HG02885 (cell line): Measurements from ENCODE around the gene KRTAP10-1.
"Not testable (repeated sequence)": the region's sequence is repeated elsewhere in the genome, so short reads cannot be mapped to it uniquely, and the experiment has no call there.

Experiments
- ATAC-seq: cut with Tn5 transposase; IDR thresholded peaks from one replicate; pipeline ENCODE4 v1.9.1; 2021; ENCODE audit warnings: mild to moderate bottlenecking; ENCODE audit not compliant: unreplicated experiment, poor library complexity

KRTAP10-1 gene

DNA sequence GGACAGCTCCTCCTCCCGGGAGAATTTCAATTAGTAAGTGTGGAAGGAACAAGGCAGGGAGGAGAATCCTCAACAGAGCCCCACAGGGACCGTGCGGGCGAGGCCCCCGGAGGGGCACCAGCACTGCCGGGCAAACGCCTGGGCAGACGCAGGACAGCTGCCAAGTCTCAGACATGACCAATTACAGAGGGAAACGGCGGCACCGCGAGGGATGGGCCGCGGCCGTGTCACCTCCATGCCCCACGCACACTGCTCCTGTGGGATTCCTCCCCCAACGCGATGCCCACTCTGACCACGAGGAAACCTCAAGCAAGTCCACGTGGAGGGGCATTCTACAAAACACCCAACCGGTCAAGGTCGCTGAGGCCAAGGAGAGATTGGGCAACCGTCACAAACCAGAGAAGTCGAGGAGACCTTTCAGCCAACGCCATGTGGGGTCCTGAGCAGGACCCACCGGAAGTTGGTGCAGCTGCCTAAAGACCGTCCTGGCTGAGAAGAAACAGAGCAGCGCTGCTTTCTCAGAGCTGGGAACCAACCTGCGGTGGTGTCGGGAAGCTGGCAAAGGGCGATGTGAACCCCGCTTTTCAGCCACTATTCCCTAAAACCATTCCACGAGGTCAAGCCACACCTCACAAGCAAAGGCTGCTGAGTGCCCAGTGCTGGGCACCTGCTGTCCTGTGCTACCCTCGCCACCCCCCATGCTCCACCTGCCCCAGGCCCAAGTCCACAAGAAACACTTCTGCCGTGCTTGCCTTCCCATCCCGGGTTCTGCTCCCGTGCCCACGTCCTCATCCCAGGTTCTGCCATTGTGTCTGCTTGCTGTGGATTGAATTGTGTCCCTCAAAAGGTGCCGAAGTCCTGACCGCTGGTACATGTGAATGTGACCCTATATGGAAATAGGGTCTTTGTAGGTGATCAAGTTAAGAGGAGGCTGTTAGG is 32.1 kb upstream of the KRTAP10-1 start:
- ATAC-seq: no peak

DNA sequence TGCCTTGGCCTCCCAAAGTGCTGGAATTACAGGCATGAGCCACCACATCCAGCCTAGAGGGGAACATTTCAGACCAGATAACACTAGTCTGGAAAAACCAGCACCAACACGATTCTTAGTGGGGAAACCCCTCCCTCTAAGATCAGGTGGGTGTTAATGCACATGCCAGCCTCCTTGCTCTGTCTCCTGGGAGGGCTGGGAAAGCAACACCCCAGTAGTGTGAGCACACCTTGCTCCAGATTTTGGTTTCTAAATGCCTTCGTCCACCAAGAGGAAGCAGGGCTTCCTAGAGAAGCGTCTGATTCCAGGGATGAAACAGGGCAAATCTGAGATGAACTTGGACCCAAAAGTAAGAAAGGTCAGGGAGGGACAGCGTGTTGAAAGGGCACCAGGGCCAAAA is 31.3 kb upstream of the KRTAP10-1 start:
- no peak for ATAC-seq

DNA sequence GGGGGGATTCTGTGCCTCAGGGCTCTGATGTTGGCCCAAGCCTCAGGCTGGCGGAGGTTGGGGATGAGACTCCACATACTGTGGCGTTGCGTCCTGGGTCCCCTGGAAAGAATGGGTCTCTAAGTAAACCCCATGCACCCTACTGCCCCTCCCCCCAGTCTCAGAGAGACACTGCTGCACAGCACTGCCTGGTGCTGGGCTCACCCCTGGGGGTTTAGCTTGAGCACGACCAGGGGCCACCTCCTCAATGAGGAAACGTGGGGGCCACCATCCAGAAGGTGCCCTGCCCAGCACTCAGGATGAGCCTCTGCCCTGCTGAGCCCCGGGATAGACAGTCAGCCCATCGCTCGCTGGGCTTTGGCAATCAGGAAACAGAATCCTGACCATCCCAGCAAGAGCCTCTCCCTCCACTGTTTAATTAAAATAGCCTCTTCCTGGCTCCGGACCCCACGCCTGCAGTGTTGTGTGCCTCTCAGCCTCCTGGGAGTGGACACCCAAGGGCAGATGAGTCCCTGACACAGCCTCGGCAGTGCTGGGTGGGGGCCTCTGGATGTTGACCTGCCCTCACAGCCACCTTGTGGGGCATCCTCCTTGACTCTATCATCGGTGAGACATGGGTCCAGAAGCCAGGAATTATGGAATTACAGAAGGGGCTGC is 30.0 kb upstream of the KRTAP10-1 start:
- no peak for ATAC-seq

DNA sequence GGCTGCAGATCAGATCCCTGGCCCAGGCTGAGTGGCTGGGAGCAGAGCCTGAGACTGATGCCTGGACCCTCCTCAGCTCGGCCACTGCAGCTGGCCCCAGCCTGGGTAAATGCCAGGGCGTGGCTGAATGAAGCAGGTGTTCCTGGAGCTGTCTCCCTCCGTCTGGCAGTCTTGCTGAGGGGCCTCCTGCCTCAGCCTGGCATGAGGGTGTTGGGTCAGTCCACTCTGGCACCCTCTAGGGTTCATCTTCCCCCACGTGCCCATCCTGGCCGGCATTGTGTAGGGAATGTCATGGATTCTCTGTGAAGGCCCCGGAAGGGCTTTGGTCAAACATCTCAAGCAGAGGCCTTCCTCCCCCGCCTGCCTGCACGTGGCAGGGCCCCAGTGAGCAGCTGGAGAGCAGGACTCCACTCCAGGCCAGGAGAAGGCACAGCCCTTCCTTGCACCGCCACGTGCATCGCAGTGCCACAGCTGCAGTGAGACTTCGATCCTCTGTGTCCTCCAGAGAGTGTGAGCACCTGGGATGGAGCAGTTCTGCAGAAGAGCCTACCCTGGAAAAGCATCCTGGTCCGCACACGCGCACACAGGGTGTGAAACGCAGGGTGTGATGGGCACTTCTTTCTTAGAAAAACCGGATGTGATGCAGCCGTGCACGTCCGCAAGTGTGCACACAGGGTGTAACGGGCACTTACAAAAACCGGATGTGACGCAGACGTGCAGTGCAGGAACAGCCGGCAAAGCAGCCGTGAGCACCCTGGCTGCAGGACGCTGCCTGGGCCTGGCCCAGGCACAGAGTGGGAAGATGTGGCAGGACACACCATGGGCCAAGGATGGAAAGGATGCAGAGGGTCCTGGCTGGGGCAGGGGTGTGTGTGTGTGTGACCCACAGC is 28.9 kb upstream of the KRTAP10-1 start:
- ATAC-seq: no peak

DNA sequence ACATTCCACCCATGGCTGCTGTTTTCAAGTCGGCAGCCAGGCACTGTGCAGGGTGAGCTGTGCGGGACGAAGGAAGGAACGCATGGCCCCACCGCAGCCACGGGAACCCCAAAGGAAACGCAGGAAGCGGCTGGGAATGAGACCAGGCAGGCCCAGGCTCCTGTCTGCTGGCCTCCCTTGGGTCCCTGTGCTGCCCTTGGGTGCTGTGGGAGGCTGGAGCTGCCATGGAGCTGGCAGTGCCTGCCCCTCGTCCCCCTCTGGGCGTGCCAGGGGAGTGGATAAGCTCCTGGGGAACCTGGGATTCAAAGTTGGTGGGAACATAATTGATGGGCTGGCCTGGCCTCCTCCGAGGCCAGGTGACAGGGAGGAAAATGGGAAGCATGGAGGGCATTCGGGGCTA is 28.3 kb upstream of the KRTAP10-1 start:
- no peak for ATAC-seq

DNA sequence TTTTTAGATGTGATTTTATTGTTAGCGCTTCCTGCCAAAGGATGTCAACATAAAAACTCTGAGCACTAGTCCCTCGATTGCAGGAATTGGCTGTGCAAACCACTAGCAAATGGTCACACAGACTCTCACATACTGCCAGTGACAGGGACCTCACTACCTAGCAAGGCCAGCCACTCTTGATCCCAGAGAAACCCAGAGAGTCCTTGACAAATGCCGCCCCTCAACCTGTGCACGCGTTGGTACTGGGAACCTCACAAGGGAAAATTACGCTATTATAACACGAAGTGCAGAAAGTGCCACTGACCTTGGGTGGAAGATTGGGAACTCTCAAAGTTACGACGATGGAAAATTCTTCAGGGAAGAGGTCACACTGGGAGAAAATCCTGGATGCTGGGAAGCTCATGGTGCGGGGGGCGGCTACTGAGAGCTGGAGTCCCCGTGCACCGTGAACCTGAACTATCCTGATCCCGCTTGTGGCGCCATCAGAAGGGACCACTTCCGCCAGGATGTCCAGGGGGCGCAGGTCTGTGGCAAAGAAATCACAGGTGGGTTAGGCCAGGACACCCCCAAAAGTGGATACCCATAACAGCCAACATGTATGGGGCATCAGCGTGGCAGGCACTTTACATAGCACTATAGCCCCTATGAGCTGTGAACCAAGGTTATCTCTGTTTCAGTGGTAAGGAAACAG is 27.6 kb upstream of the KRTAP10-1 start:
- ATAC-seq: no peak

DNA sequence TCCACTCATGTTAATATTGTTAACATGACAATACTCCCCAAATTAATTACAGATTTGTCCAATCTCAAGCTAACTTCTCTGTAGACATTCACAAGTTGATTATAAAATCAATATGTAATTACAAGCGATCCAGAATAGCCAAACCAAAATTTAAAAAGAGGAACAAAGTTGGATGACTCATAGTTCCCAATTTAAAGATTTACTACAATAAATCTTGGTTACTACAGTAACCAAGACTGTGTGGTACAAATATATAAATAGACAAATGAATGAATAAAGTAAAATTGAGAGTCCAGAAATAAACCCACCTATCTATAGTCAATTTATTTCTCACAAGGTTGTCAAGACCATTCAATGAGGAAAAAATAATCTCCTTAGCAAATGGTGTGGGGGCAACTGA is 26.4 kb upstream of the KRTAP10-1 start:
- ATAC-seq: no peak

DNA sequence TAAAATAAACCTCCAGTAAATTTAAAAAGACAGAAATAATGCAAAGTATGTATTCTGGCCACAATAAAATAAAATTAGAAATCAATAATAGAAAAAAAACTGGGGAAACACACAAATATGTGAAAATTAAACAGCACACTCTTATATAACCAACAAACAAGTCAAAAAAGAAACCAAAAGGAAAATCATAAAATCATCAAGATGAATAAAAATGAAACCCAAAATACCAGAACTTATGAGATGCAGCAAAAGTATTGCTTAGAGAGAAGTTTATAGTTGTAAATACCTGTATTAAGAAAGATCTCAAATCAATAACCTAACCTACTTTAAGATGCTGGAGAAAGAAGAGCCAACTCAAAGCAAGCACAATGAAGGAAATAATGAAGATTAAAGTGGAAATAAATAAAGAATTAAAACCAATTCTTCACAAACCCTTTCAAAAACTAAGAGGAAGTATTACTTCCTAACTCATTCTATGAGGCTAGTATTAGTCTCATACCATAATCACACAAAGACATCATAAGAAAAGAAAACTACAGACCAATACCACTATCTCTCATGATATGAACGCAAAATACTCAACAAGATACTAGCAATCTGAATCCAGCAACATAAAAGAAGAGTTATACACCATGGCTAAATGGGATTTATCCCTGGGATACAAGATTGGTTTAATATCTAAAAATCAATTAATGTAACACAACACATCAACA is 25.0 kb upstream of the KRTAP10-1 start:
- no peak for ATAC-seq

DNA sequence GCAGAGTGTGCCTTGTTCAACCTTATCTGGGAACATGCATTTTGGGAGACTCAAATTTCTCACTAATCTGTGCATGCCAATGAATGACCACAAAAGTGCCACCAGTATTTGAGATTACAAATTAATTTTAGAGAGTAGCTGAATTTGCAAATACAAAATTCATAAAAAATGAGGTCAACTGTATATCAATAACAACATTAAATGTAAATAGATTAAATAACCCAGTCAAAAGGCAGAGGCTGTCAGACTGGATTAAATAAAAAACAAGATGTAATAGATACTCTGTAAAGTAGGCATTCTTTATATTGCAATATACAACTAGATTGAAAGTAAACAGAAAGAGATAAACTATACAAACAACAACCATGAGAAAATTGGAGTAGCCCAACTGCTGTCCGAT is 24.1 kb upstream of the KRTAP10-1 start:
- ATAC-seq: no peak

DNA sequence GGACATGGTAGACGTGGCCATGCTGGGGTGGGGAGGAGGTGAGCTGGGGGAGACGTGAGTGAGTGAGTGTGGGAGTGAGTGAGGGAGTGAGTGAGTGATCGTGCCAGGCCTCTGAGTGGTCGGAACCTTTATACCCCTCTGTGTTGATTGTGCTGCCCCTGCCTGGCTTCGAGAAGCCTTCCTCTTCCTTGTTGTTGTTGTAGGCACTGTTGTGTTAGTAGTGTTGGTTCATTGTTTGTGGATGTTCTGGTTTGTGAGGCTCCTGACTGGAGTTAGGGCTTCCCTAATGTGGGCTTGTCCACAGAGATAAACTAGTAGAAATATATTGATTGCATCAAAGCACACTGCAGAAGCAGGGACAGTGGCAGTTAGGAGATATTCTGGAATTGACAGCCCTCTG is 18.7 kb upstream of the KRTAP10-1 start, which contains the start of gene KRTAP10-3:
KRTAP10-3 (minus strand) TSS at position 101 of the 400 bp plus-strand sequence; CDS start at position 21, 80 bp downstream.
- ATAC-seq: no peak

DNA sequence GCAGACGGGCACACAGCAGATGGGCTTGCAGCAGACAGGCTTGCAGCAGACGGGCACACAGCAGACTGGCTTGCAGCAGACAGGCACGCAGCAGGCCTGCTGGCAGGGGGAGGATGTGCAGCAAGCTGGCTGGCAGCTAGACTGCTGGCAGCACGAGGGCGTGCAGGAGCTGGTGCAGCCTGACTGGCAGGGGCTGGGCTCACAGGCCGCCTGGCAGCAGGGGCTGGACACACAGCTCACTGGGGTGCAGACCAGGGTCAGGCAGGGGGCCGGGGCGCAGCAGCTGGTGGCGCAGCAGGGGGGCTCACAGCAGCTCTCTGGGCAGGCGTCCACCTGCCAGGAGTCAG is 18.3 kb upstream of the KRTAP10-1 start:
- ATAC-seq: not testable (repeated sequence)

DNA sequence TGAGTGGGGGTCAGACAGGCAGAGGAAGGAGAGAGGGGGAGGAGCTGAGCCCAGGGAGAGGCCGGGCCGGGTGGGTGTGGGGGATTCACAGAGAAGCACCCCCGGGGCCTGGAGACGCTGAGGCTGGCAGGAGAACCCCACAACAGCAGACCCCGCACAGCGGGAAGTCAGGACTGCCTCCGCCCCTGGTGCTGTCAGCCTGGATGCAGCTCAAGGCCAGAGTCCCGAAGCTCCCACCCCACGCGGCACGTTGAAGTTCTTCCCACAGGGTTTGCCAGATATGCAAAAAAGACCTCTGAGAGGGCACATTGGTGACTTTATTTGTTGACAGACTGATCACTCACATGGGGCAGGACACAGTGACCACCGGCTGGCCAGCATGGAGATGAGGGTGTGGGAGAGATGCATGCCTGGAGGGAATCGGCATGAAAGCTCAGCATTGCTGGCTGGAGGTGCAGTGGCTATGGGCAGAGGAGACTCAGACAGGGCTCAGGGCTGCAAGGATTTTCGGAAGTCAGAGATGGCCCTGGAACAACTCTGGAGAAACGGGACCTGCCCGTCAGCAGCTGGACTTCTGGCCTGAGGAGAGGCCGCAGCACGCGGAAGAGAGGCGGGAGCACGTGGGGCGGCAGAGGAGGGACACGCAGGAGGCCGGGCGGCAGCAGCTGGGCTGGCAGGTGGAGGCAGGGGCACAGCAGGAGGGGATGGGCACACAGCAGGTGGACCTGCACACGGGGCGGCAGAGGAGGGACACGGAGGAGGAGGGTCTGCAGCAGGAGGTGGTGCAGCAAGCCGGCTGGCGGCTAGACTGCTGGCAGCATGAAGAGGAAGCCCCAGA is 17.7 kb upstream of the KRTAP10-1 start:
- ATAC-seq: no peak

DNA sequence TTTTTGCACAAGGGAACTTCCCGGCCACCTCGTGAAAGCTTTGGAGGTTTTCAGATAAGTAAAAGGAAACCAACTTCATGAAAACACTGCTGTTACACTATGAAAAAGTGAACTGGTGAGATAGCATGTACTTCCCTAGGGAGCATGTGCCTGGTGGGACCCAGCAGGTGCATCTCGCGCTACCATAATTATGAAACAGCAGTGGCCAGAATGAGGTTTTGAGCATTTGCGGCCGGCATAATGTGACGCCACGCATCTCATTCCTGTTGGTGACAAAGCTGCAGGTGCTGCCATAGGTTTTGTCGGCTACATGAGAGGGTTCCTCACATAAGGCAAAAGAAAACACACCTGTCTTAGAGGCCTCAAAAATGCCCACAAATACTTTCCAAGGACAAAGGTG is 16.9 kb upstream of the KRTAP10-1 start:
- no peak for ATAC-seq

DNA sequence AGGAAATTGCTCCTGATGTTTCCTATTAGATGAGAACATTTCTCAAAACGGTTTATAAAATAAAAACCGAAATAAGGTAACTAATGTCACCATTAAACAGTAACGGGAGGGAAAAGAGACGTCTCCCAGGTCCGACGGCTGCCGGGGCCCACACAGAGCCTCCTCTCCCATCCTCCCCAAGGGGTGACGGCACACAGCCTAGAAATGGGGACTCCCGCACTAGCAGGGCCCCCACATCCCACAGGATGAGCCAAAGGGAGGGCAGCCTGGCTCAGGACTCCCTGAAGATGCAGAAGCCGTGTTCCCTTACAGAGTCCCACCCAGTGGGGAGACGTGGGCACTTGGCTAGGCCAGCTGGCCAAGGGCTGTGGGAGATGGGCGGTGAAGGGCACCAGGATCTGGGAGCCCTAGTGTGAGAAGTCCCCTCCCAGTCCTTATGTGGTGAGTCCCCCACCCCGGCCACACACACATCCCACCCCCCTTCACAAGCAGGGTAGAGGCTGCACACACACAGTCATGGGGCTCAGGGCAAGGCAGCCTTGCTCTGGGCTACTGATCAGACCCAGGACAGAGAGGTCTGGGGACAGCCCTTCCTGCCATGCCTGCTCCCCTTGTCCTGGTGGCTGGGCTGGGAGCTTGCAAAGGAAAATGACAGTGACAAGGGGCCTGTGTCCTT is 15.3 kb upstream of the KRTAP10-1 start:
- no peak for ATAC-seq

DNA sequence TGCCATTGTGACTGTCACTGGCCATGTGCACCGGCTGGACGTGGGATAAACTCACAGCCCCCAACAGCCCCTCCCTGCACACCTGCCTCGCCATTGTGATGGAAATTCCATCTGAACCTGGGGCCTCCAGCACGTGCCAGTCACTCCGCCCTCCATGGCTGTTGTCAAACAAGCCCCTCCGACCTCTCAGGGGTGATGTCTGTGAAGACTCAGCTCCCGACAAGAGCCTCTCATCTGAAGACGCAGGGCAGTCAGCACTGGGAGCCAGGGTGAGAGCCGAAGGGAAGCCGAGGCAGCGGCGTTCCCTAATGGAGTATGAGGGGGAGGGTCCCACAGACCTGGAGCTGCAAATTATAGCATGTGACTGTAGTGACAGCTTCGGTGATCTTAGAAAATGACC is 12.7 kb upstream of the KRTAP10-1 start:
- ATAC-seq: no peak

DNA sequence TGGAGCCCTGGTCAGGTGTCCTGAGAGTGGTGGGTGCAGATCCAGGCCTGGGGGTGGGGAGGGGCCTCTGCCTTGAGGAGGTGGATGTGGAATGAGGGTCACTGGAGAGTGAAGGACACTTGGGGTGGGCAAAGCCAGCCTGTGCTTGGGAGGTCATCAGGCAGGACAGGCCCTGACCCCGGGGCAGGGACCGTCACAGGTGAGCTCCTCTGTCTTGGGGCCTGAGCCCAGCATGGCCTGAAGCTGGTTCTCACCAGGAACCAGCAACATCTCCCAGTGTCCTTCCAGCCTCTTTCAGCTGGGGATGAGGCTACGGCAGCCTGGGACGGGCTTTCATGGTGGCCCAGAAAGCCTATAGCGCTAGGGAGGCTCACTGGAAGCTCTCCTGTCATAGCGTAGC is 12.1 kb upstream of the KRTAP10-1 start:
- no peak for ATAC-seq

DNA sequence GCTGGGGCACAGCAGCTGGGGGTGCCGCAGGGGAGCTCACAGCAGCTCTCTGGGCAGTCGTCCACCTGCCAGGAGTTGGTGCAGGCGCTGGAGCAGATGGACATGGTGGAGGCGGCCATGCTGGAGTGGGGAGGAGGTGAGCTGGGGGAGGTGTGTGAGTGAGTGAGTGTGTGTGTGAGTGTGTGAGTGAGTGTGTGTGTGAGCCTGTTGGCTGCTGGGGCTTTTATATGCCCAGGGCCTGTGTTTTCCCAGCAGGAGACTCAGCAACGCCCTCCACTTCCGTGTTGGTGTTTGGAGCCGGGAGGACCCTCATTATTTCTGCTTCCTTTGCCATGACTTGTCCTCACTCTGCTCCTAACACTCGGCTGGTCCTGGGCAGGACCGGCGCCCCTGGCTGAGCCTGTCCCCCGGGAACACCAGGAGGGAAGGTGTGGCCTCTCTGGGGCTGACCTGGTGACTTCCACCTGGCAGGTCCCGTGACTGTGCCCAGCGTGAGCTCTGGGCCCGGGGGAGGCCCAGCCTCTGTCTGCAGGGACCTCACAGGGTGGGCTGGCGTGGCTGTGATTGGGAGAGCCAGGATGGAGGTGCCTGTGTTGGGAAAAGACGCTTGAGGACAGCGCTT is 11.5 kb upstream of the KRTAP10-1 start, which contains the start of gene KRTAP10-2:
KRTAP10-2 (minus strand) TSS at position 166 of the 622 bp plus-strand sequence; CDS start at position 119, 47 bp downstream.
- no peak for ATAC-seq

DNA sequence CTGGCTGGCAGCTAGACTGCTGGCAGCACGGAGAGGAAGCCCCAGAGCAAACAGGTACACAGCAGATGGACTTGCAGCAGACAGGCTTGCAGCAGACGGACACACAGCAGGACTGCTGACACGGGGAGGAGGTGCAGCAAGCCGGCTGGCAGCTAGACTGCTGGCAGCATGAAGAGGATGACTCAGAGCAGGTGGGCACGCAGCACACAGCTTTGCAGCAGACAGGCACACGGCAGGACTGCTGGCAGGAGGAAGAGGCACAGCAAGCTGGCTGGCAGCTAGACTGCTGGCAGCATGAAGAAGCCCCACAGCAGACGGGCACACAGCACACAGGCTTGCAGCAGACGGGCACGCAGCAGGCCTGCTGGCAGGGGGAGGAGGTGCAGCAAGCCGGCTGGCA is 10.8 kb upstream of the KRTAP10-1 start:
- ATAC-seq: no peak
